T-helper 17 cell (primary cell): ENCODE measurements around the gene AATK. TPM values are rescaled to one million over a fixed set of nuclear protein-coding genes. Genes with fewer than 3 reads are reported as not detected.
A peak's percentile ranks its signal among the peaks of the same experiment; 100 is the strongest.

Source experiments
- ATAC-seq: fragments of 150-1000 bp; cut with Tn5 transposase; 2 replicates; pipeline ENCODE4 v1.10.0; 2021; ENCODE audit warnings: mild to moderate bottlenecking, moderate library complexity
- DNase-seq, 3 donors: peaks; one replicate each; pipeline versions ENCODE4 v3.0.0 to v3.0.0-alpha.2; 2020 to 2021
- H3K9me3 ChIP-seq: one replicate; pipeline ENCODE4 v1.7.0; 2013; ENCODE audit warnings: low read length, mild to moderate bottlenecking; ENCODE audit not compliant: control insufficient read depth, poor library complexity, severe bottlenecking
- H3K27ac Mint-ChIP-seq: one replicate; pipeline ENCODE4 v1.8.0; 2022; ENCODE audit warnings: mild to moderate bottlenecking, moderate library complexity, mixed read lengths
- H3K27me3 Mint-ChIP-seq: one replicate; pipeline ENCODE4 v1.8.0; 2022; ENCODE audit warnings: mixed read lengths
- H3K36me3 Mint-ChIP-seq: one replicate; pipeline ENCODE4 v1.8.0; 2022; ENCODE audit warnings: low read depth, mixed read lengths
- H3K4me1 Mint-ChIP-seq: one replicate; pipeline ENCODE4 v1.8.0; 2022; ENCODE audit warnings: mild to moderate bottlenecking, mixed read lengths
- H3K4me3 Mint-ChIP-seq: one replicate; pipeline ENCODE4 v1.8.0; 2022; ENCODE audit warnings: mild to moderate bottlenecking, moderate library complexity, mixed read lengths
- total RNA-seq, 4 donors: library from RNA in 2 of 4; stranded (reverse) in 2 of 4; gene quantifications; one replicate each; pipeline ENCODE4 v1.2.3 and lab custom pipeline; 2022 to 2026

Gene AATK
- total RNA-seq, 2 donors from 2014 or later = 1.9 to 2.2 TPM

DNA sequence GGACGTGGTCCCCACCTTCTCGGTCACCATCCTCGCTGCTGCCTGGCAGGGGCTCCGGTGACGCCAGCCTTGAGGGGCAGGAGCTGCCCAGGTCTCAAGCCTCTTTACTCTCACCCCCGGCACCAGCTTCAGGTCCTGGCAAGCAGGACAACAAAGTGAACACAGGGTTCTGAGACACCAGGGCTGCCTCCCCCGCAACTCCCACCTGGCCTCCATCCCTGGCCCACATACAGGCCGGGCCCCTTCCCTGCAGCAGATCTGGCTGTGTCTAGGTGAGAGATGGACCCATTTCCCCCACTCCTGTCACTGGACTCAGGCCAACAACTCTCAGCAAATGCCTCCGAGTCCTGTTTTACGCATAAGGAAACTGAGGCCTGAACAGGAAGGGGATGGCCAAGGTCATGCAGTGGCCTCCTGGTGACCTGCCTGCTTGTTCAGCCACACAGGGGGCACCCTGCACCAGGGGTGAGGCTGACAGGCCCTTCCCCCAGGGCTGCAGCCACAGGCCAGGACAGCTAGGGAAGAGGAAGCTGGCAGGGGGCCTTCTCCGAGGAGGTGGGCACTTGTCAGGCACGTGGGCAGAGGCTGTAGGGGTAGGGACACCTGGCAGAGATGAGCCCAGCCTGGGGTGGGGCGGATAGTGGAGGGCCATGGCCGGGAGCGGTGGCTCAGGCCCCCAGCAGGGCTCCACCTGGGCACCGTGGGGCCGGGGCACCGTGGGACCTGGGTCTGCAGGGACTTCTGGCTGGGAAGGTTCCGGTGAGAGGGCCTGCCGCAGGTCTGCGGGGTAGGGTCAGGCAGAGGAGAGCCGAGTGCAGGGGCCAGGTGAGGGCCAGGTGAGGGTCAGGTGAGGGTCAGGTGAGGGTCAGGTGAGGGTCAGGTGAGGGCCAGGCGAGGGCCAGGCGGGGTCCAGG is 47.5 kb downstream of the AATK start:
- Mint-ChIP-seq H3K36me3 (peaks cover 2% of the 10 kb centered on the region), H3K27me3 (no peaks in the 10 kb centered on the region), H3K4me3 (peak overlapping the region; percentile 82), H3K4me1 (peaks cover 8% of the 10 kb centered on the region), H3K27ac (no peak overlapping the region)
- DNase-seq (no peak), ATAC-seq (no peak)
- no peaks in the 10 kb centered on the region for H3K9me3 ChIP-seq

DNA sequence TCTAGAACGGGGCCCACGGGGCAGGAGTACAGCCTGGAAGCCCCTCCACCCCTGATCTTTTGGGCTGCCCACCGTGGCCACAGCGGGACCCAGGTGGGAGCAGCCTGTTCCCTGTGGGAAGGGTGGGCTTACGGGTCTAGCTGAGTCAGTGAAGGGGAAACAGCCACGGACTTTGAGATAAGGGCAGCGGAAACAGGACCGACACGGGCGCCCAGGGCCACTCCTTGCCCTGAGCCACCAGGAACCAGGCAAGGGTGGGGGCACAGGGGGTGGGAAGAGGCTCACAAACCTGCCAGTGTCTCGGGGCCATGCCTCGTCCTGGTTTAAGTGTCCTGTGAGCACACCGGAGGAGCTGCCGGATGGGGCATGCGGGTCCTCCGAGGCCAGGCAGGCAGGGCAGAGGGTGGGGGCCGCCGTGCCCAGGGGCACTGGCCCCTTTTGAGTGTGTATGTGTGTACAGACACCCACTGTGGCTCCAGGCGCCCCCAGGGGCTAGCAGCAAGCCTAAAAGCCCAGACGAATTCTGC is 48.3 kb downstream of the AATK start:
- Mint-ChIP-seq H3K36me3 (peaks cover 2% of the 10 kb centered on the region), H3K27me3 (no peaks in the 10 kb centered on the region), H3K4me3 (no peak overlapping the region), H3K27ac (no peak overlapping the region), H3K4me1 (peaks cover 8% of the 10 kb centered on the region)
- no peak for DNase-seq
- ATAC-seq = no peak
- H3K9me3 ChIP-seq = no peaks in the 10 kb centered on the region

DNA sequence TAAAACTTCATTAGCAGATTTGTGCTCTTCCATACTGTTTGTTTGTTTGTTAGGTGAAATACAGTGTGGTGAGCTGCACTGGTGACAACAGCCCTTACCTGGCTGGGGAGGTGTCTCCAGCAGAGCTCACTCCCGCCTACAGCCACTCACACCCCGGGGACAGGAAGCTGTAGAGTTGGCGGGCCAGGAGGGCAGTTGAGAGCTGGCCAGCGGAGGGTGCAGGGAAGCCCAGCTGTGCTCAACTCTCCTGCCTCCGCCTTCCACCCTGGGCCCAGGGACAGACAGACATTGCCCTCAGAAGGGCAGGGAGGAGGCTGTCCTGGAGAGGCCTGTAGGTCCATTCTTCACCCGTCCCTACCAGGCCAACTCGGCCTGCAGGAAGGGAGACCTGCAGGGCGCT is 49.3 kb downstream of the AATK start:
- no peak for DNase-seq
- ATAC-seq = no peak
- Mint-ChIP-seq H3K27ac (no peak overlapping the region), H3K4me1 (peaks cover 8% of the 10 kb centered on the region), H3K4me3 (no peak overlapping the region), H3K27me3 (peaks cover under 1% of the 10 kb centered on the region), H3K36me3 (peaks cover 2% of the 10 kb centered on the region)
- no peaks in the 10 kb centered on the region for H3K9me3 ChIP-seq

DNA sequence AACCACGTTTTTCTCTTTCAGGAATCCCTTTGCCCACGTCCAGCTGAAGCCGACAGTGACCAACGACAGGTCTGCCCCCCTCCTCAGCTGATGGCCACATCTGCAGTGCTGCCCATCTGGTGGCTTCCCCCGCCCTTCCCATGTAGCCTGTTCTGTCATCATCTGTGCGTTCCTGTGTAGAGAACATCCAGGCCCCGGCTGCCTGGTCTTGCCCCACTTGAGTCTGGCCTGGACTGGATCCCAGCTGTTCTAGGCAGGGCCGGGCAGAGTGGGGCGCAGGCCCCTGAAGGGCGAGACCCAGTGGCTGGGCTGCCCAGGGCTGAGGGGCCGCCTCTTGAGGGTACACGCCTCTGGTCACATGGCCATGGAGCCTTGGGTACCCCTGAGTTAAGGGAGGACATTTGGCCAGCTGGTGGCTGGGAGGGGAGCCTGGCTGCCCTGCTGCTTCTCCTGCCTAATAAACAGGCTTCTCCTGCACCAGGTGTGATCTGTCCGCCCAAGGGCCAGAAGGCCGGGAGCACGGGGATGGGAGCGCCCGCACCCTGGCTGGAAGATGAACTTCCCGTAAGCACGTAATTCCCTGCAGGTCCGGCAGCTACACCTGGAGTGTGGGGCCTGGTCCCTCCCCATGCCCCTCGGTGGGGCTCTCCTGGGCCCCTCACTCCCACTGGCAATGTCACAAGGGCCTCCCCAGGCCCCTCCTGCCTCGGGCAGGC is 50.1 kb downstream of the AATK start:
- peaks cover 8% of the 10 kb centered on the region for H3K4me1 Mint-ChIP-seq
- ATAC-seq = no peak
- no peak for DNase-seq
- no peak overlapping the region for H3K27ac Mint-ChIP-seq
- H3K4me3 Mint-ChIP-seq = no peak overlapping the region
- no peaks in the 10 kb centered on the region for H3K9me3 ChIP-seq
- H3K27me3 Mint-ChIP-seq = peaks cover 7% of the 10 kb centered on the region
- peaks cover 2% of the 10 kb centered on the region for H3K36me3 Mint-ChIP-seq

GRCh38 chr17:81115219-81115618 is 50.8 kb downstream of the AATK start:
- Mint-ChIP-seq H3K27ac (no peak overlapping the region), H3K4me1 (peaks cover 8% of the 10 kb centered on the region), H3K36me3 (peaks cover 2% of the 10 kb centered on the region), H3K27me3 (peaks cover 7% of the 10 kb centered on the region), H3K4me3 (no peak overlapping the region)
- no peak for DNase-seq
- ATAC-seq = no peak
- H3K9me3 ChIP-seq = no peaks in the 10 kb centered on the region

DNA sequence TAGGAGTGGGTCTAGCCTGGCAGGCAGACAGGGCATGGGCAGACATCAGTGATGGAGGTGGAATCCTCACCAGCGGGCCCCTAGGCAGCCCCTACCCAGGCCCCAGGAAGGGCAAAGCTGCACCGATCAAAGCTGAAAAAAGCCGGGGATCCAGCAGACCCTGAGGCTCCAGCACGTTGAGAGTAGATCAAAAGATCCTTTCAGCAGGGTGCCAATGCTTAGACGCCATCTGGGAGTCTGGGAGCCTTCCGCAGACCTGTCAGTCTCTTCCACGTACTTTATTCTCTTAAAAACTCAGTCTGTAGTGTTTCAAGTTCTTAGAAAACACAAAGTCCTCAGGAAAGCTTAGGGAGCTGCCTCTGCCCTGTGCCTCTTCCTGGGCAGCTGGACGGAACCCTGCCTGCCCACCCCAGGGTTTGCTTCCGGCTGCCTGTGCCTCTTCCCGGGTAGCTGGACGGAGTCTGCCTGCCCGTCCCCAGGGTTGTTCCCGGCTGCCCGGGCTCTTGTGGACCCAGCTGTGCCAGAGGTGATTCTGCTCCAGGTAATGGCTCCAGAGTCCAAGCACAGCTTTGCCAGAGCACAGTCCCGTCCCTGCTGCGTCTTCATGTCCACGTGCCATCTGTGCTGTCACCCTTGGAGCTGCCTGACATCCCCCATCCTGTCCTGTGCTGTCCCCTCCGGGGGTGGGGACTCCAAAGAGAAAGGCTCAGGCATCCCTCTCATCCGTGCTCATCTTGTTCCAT is 51.5 kb downstream of the AATK start:
- H3K27me3 Mint-ChIP-seq = peaks cover 7% of the 10 kb centered on the region
- no peaks in the 10 kb centered on the region for H3K9me3 ChIP-seq
- H3K4me3 Mint-ChIP-seq = no peak overlapping the region
- DNase-seq (no peak), ATAC-seq (no peak)
- peaks cover 2% of the 10 kb centered on the region for H3K36me3 Mint-ChIP-seq
- no peak overlapping the region for H3K27ac Mint-ChIP-seq
- H3K4me1 Mint-ChIP-seq = peaks cover 8% of the 10 kb centered on the region

DNA sequence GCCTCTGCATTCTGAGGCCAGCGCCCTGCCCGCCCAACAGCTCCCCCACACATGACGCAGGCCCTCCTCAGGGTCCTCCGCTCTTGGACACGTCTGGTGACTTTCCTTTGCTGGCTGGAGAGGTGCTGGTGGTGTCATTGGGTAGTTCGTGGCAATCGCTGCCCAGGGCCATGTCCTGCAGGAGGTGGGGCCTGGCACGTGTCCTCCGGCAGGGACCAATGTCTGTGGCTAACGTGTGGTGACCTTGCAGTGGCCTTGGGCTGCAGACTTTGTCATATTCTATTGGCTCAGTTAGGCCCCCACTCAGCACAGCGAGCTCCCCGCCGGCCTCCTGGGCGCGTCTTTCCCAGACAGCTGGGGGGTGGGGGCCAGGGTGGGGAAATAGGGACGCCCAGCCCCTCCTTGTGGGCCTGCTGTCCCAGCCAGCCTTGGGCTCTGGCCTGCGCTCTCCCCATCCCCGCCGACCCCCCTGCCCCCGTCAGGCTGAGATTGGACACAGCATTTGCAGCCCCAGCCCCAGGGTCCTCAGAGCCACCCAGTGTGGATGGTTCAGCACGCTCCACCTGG is 52.8 kb downstream of the AATK start:
- no peak overlapping the region for H3K27ac Mint-ChIP-seq
- H3K36me3 Mint-ChIP-seq = no peaks in the 10 kb centered on the region

GRCh38 chr17:81112450-81112849 is 53.6 kb downstream of the AATK start:
- no peak overlapping the region for H3K4me3 Mint-ChIP-seq
- no peaks in the 10 kb centered on the region for H3K9me3 ChIP-seq
- peaks cover 7% of the 10 kb centered on the region for H3K27me3 Mint-ChIP-seq
- H3K4me1 Mint-ChIP-seq = peaks cover 2% of the 10 kb centered on the region
- no peaks in the 10 kb centered on the region for H3K36me3 Mint-ChIP-seq
- DNase-seq = no peak
- ATAC-seq = no peak
- H3K27ac Mint-ChIP-seq = no peak overlapping the region

More for the DNA sequence above, 52.8 kb downstream of the AATK start:
- no peak for DNase-seq
- Mint-ChIP-seq H3K4me3 (no peak overlapping the region), H3K27me3 (peaks cover 7% of the 10 kb centered on the region), H3K4me1 (peaks cover 2% of the 10 kb centered on the region)
- H3K9me3 ChIP-seq = no peaks in the 10 kb centered on the region
- ATAC-seq = no peak

- H3K9me3 ChIP-seq = no peaks in the 10 kb centered on the region
- Mint-ChIP-seq H3K27ac (no peak overlapping the region), H3K4me3 (no peak overlapping the region), H3K27me3 (peaks cover 7% of the 10 kb centered on the region), H3K4me1 (peaks cover 2% of the 10 kb centered on the region), H3K36me3 (no peaks in the 10 kb centered on the region)
- no peak for DNase-seq
- ATAC-seq = no peak
These were observed 55.0 kb downstream of the AATK start for GRCh38 chr17:81111066-81111465.

DNA sequence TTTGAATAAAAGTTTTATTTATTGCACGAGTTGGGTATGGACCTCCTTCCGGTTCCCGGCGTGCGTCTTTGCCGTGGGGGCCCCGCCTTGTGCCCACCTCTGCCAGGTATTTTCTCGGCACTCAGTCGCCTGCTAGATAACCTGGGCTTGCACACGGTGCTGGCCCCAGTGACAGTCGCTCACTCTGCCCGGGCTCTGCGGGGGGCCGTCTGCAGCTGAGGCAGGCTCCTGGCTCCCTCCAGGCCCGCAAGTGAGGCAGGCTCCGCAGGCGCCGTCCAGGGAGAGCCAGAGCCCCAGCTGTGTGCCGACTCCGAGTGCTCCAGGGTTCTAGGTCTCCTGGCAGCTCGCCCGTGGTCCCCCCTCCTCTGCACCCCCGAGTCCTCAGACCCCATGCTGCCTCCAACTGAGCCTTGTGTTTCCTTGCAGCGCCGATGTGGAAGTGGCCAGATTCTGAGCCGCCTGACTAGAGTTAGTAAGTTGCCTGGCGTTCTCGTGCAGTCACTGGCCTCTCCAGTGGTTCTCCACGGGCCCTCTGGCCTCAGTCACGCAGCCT is 55.5 kb downstream of the AATK start:
- Mint-ChIP-seq H3K27ac (no peak overlapping the region), H3K4me1 (peaks cover 2% of the 10 kb centered on the region), H3K4me3 (no peak overlapping the region), H3K36me3 (no peaks in the 10 kb centered on the region), H3K27me3 (peaks cover 7% of the 10 kb centered on the region)
- no peaks in the 10 kb centered on the region for H3K9me3 ChIP-seq
- ATAC-seq = no peak
- no peak for DNase-seq

DNA sequence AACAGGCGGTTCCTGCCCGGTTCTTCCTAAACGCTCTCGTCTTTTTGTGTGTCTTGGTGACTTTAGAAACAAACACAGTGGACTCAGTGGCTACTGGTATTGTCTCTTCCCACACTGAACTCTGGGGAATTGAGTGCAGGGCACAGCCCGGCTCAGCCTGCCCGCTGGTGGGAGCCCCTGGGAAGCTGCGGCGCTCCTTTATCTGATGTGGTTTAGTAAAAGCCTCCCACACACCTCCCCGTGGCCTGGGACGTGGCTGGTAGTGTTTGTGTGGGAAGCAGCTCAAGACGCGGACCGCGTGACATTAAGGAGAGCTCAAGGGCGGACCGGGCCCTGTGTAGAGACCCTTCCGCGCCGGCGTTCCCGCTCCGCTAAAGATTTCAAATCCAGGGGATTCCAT is 56.1 kb downstream of the AATK start:
- ATAC-seq (no peak), DNase-seq (no peak)
- Mint-ChIP-seq H3K27me3 (peaks cover 7% of the 10 kb centered on the region), H3K36me3 (no peaks in the 10 kb centered on the region), H3K27ac (no peak overlapping the region), H3K4me3 (no peak overlapping the region), H3K4me1 (peaks cover 2% of the 10 kb centered on the region)
- no peaks in the 10 kb centered on the region for H3K9me3 ChIP-seq

DNA sequence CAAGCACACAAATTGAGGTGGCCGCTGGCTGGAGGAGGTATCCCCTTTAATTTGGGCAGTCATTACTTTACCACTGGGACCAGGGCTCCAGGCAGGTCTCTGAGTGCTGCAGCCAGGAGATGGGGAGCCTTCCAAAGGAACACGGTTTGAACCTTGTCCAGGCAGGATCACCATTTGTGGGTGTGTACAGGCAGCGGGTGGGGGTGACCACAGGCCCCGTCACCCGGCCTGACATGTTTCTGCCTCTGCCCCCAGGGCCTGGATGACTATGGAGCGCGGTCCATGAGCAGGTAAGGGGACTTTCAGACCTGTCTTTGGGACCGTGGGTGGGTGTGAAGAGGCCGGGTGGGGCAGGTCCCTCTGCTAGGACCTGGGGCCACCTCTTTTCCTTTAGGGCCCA is 57.8 kb downstream of the AATK start:
- no peak for DNase-seq
- Mint-ChIP-seq H3K4me3 (no peak overlapping the region), H3K27ac (no peak overlapping the region), H3K36me3 (no peaks in the 10 kb centered on the region), H3K4me1 (peaks cover 2% of the 10 kb centered on the region), H3K27me3 (peaks cover 7% of the 10 kb centered on the region)
- no peaks in the 10 kb centered on the region for H3K9me3 ChIP-seq
- no peak for ATAC-seq
